Measurements from ENCODE around the gene MED29.

MED29 gene, protein sequence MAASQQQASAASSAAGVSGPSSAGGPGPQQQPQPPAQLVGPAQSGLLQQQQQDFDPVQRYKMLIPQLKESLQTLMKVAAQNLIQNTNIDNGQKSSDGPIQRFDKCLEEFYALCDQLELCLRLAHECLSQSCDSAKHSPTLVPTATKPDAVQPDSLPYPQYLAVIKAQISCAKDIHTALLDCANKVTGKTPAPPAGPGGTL

DNA sequence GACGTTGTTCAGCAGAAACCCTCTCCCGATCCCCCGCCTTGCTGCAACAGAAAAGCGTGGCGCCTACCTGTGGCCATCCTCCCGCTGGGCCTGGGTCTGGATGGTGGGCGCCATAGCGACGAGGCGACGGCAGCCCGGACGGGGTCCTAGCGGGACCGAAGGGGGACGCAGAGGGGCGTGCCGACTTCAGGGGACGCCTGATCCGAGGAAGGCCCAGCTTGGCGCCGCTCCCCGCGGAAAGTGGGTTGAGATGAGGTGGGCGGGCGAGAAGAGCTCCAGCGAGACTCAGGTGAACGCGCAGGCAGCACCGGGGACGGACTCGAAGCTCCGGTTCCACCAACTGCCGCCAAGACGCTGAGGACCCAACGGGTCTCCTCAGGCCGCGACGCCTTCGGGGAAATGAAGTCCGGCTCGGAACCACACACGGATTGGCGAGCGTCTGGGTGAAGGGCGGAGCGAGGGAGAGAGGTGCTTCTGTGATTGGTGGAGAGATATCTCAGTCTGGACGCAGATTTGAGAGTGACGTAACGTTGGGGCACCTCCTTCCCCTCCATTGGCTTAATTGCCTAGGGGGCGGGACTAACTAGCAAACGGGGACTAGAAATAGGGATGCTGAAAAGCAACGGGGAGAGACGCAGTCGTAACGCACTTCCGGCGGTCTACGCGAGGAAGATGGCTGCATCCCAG is at the start of gene MED29, which contains the start of gene PAF1:
Gene MED29 (plus strand): TSS at position 628 of the 687 bp plus-strand sequence. CDS start 45 bp downstream, at position 673.
Gene PAF1 (minus strand): TSS at position 356 of the 687 bp plus-strand sequence. CDS start 242 bp downstream, at position 114.
- TF ChIP-seq, protein P1, sequence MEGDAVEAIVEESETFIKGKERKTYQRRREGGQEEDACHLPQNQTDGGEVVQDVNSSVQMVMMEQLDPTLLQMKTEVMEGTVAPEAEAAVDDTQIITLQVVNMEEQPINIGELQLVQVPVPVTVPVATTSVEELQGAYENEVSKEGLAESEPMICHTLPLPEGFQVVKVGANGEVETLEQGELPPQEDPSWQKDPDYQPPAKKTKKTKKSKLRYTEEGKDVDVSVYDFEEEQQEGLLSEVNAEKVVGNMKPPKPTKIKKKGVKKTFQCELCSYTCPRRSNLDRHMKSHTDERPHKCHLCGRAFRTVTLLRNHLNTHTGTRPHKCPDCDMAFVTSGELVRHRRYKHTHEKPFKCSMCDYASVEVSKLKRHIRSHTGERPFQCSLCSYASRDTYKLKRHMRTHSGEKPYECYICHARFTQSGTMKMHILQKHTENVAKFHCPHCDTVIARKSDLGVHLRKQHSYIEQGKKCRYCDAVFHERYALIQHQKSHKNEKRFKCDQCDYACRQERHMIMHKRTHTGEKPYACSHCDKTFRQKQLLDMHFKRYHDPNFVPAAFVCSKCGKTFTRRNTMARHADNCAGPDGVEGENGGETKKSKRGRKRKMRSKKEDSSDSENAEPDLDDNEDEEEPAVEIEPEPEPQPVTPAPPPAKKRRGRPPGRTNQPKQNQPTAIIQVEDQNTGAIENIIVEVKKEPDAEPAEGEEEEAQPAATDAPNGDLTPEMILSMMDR (conservative IDR thresholded peaks at IDR 0.05) = peak; percentile 32; the same call in 1 of the 2 replicates

DNA sequence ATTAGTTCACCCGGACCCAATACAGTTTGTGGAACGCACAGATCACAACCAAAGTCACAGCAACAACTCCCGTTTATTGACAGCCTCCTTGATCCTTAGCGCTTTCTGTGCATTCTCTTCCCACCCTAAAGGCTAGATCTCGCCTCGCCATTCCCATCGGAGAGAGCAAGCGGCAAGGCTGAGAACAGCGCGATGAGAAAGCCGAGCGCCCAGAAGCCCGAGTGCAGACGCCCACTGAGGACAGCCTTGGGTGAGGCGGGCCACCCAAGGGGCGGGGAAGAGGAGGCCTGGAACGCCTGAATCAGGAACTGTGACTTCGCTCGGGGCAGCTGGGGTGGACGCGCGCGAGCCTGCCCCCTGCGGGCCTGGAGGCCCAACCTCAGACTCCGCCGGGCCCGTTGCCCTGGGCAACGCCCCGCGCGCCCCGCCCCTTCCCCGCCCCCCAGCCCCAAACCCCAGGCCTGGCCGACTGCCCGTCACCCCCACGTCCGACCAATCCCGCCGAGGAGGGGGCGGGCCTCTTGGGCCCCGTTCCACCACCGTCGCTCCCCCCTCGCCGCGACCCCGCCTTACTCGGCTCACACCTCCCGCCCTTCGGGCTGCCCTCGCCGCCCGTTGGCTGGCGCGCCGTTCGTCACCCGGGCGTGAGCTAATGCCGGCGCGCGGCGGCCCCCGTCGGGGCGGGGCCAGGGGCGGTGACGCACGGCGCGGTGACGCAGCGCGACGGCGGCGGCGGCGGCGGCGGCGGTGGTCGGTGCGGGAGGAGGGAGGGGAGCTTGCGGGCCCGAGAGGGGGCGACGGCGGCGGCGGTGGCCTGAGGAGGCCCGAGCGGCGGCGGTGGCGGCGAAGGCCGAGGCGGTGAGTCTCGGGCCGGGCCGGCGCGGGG is 49.2 kb upstream of the MED29 start, which contains the start of gene SAMD4B:
Gene SAMD4B (plus strand): TSS at position 703 of the 886 bp plus-strand sequence. CDS start 14,473 bp downstream, outside the sequence.
- H3K27ac ChIP-seq = peak within 1 kb of the TSS; percentile 89
- TF ChIP-seq, protein P1 (conservative IDR thresholded peaks at IDR 0.05) = peak; percentile 95

More for the DNA sequence above, at the start of gene MED29, which contains the start of gene PAF1:
- H3K27ac ChIP-seq = peak within 1 kb of the TSS; percentile 96

DNA sequence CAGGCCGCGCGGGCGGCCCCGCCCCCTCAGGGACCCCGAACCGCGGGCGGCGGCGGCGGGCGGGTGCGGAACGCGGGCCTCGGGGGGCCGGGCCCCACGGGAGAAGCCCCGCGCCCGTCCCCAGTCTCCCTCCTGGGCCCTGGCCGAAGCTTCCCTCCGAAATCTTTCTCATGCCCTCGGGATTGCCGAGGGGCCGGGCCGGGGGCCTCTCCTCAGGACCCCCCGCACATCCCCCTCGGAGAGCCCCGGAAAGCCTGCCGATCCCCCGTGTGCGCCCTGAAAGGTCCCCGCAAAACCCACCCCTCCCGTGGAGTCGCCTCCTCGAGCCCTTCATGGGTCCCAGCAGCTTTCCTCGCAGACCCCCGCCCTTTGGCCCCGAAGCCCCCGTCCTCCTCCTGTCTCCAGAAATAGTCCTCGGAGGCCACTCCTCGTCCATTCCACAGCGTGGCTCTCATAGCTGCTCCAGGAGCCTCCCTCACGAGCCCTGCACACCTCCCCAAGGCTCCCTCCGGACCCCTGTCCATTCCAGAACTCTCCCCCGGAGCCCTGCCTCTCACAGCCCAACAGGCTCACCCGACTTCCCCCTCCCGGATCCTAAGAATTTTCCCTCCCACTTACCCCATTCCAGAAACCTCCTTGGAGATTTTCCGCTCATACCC is 48.4 kb upstream of the MED29 start:
- TF ChIP-seq, protein P1 (conservative IDR thresholded peaks at IDR 0.05) = no peak
- peak overlapping the region; percentile 89 for H3K27ac ChIP-seq

DNA sequence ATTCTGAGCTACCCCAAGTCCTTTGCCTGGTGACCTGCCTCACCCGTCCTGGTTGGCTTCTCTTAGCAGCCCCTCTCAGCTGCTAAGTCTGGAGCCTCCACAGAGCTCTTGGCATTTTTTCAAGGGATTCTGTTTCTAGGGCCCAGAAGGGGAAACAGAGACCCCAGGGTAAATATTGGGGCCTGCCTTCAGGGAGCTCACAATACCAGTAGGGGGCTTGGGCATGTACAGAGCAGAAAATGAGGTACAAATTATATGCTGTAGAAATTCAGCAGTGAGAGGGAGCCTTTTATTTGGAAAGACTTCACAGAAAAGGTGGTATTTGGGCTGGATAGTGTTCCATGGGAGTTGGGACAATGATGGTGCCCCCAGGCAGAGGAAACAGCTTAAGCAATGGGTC is 45.2 kb upstream of the MED29 start:
- no peak overlapping the region for H3K27ac ChIP-seq

DNA sequence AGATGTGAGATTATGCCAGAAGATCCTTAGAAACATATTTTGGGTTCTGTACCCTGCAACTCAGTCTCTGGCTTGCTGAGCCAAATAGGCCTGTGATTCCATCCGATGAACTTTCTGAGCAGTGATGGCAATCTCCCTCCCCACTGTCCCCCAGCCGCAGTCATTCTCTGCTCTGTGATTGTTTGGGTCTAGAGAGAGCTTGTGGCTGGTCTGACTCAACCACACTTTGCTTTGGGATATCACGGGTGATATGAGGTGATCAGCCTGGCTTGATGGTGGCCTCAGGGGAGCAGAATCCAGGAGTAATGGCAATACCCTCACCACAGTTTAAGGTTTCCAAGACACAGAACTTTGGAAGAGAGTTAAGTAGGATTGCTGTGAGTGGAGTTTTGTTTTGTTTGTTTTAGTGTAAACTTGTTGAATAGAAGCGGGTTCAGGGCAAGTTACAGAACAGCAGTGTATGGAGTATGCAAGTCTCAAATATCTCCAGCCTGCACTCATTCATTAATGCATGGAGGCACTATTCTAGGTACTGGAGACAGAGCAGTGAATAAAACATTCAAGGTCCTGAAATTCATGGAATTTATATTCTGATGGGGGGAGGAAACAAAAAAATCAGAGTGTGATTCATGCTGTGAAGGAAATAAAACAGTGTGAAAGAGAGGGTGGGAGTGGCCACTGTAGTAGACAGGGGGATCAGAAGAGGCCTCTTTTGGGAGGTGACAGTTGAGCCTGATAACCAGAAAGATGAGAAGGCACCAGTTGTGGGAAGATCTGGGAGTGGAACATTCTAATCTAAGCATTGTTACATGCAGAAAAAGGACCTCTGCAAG is 43.6 kb upstream of the MED29 start:
- TF ChIP-seq, protein P1 (conservative IDR thresholded peaks at IDR 0.05) = no peak
- no peak overlapping the region for H3K27ac ChIP-seq

More for the DNA sequence above, 45.2 kb upstream of the MED29 start:
- TF ChIP-seq, protein P1 (conservative IDR thresholded peaks at IDR 0.05) = no peak

DNA sequence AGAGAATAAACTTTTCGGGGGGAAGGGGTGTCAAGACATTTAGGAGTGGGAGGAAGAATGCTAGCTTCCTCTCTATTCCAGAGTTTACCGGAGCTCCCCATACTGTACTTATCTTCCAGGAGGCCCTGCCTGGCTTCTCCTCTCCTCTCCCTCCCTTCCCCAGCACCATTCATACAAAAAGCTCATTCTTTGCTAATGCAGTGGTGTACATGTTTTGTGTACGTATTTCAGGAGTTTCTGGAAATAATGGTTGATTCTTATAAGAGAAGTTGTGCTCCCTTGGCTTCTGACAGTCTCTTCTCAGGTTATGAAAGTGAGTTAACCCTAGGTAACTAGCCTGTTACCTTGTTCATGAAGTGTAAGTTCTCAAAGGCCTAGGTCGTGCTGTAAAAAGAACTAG is 41.9 kb upstream of the MED29 start:
- TF ChIP-seq, protein P1 (conservative IDR thresholded peaks at IDR 0.05) = no peak
- H3K27ac ChIP-seq = no peak overlapping the region

All from VCaP (cell line).